ENCODE data around the gene GPRC5A. TPM values are rescaled to one million over a fixed set of nuclear protein-coding genes. Genes with fewer than 3 reads are reported as not detected.

Gene GPRC5A
- total and polyA plus RNA-seq, 2 of the 4 experiments (the other 2 are of a cell fraction): 49.6 to 201 TPM

DNA sequence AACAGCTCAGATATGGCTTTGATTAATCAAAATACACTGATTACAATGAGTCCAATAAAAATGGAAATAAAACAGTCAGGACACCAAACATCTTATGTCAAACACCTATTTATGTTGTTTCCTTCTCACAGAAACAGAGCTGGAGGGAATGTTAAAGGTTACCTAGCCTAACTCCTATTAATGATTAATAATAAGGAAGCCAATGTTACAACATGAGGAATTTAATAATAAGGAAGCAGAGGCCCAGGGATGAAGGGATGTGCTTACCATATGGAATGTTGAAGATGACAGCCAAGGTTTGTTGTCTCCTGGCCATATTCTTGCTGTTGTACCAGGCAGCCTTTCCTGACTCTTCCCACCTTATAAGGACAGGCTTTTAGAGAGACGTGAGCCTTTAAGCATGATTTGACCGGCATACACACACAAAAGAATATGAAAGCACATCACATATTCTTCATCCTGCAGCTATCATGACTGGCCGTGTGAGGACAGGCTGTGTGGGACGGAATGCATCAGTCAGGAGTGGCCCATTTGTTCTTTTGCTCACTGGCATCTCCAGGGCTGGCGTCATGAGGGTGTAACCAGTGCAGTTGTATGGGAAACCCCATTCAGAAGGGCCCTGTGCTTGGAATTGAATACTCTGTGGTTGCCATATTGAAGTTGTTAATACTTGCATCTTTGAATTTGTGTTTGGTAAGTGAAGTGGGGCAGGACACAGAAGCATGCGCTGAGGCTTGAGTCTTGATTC lies 63.7 kb downstream of the GPRC5A start:
- H4K20me1 ChIP-seq (ENCODE audit: insufficient read depth, low read length): no peaks in the 10 kb centered on the region
- H3K4me3 ChIP-seq (ENCODE audit: insufficient read depth, low read depth, low read length): no peak overlapping the region
- no peak overlapping the region for H3K4me2 ChIP-seq (ENCODE audit: low read depth, low read length)
- in situ Hi-C loops (cut with MboI; ENCODE audit: low sequenced_read_pairs): no loop called here
- no peaks in the 10 kb centered on the region for H3K9me3 ChIP-seq (ENCODE audit: control insufficient read depth, insufficient read depth, low read length)
- H2BK20ac ChIP-seq (ENCODE audit: low read depth, low read length): no peak overlapping the region
- no peak overlapping the region for H3K27ac ChIP-seq (ENCODE audit: insufficient read depth, low read length)
- H4K91ac ChIP-seq (ENCODE audit: insufficient read depth, low read depth, low read length): no peak overlapping the region
- no peaks in the 10 kb centered on the region for H3K9me1 ChIP-seq (ENCODE audit: insufficient read depth, low read length)
- no peak overlapping the region for H3K4ac ChIP-seq (ENCODE audit: low read depth, low read length)
- H2AK9ac ChIP-seq (replicated peaks; ENCODE audit: low read depth, low read length, poor library complexity): peak overlapping the region; percentile 19
- H2BK120ac ChIP-seq (ENCODE audit: low read depth, low read length): no peak overlapping the region
- H2AK5ac ChIP-seq (ENCODE audit: low read depth, low read length): no peak overlapping the region
- H4K5ac ChIP-seq (ENCODE audit: low read depth, low read length): no peak overlapping the region
- no peak overlapping the region for H3K9ac ChIP-seq (ENCODE audit: low read depth, low read length)
- H3K36me3 ChIP-seq (ENCODE audit: control insufficient read depth, insufficient read depth, low read length): no peaks in the 10 kb centered on the region
- no peak overlapping the region for H3K18ac ChIP-seq (ENCODE audit: low read depth, low read length)
- ATAC-seq (ENCODE audit: low read depth) (no peak), DNase-seq (no peak)
- no peaks in the 10 kb centered on the region for H3K4me1 ChIP-seq (ENCODE audit: control insufficient read depth, insufficient read depth, low read length)
- no peak overlapping the region for H3K23ac ChIP-seq (ENCODE audit: low read depth, low read length)
- H4K8ac ChIP-seq (ENCODE audit: low read depth in 2 of 2, low read length in 2 of 2): no peak overlapping the region
- H2BK15ac ChIP-seq (ENCODE audit: low read depth, low read length): no peak overlapping the region
- H2BK5ac ChIP-seq (ENCODE audit: low read depth, low read length, poor library complexity, severe bottlenecking): no peak overlapping the region
- no TSS peak for BruUV-seq (replicated peaks)
- dilution Hi-C loops (cut with HindIII; ENCODE audit: low sequenced_read_pairs, unreplicated experiment): no loop called here
- WGBS, 2 experiments (ENCODE audit: extremely low coverage in 2 of 2, insufficient read length in 1 of 2): 81% methylated on average over 3 of the region's 6 CpGs; no CpG with 5 or more reads in 1 of the 2 experiments
- ChIA-PET CTCF (no interaction called here), POLR2A (ENCODE audit: unreplicated experiment) (no interaction called here)
- H3K79me1 ChIP-seq (ENCODE audit: low read depth in 1 of 2, low read length in 2 of 2): no peaks in the 10 kb centered on the region
- H3K27me3 ChIP-seq (ENCODE audit: control insufficient read depth, insufficient read depth, low read length): no peaks in the 10 kb centered on the region
- H3K14ac ChIP-seq (replicated peaks; ENCODE audit: low read depth, low read length): no peak overlapping the region
- no peak overlapping the region for H2AFZ ChIP-seq (replicated peaks; ENCODE audit: low read length, poor library complexity)
- TF ChIP-seq CEBPB (IDR thresholded peaks at IDR 0.05; ENCODE audit: low read depth, low read length) (no peak), MXI1 (IDR thresholded peaks at IDR 0.05; ENCODE audit: borderline replicate concordance, low read depth, low read length) (no peak), BHLHE40 (IDR thresholded peaks at IDR 0.05; ENCODE audit: low read depth, low read length) (no peak), MAFK (IDR thresholded peaks at IDR 0.05; ENCODE audit: low read depth, low read length) (no peak), CHD1 (IDR thresholded peaks at IDR 0.05; ENCODE audit: low read depth, low read length) (no peak), POLR2A (IDR thresholded peaks at IDR 0.05; ENCODE audit: low read depth, low read length) (no peak), MAZ (IDR thresholded peaks at IDR 0.05; ENCODE audit: borderline replicate concordance, low read depth, low read length) (no peak), RAD21 (IDR thresholded peaks at IDR 0.05; ENCODE audit: low read length) (no peak), CTCF (conservative IDR thresholded peaks at IDR 0.05; ENCODE audit: low read depth, low read length) (no peak), SMC3 (IDR thresholded peaks at IDR 0.05; ENCODE audit: low read depth, low read length) (no peak)
- TF ChIP-seq, protein P1, sequence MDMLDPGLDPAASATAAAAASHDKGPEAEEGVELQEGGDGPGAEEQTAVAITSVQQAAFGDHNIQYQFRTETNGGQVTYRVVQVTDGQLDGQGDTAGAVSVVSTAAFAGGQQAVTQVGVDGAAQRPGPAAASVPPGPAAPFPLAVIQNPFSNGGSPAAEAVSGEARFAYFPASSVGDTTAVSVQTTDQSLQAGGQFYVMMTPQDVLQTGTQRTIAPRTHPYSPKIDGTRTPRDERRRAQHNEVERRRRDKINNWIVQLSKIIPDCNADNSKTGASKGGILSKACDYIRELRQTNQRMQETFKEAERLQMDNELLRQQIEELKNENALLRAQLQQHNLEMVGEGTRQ (IDR thresholded peaks at IDR 0.05; ENCODE audit: low read depth, low read length): no peak
- peak overlapping the region; percentile 15; the same call in 1 of the 2 replicates for H3K56ac ChIP-seq (ENCODE audit: extremely low read depth, insufficient read depth, low read length)
- intact Hi-C loops (cut with micrococcal nuclease): no loop called here
